Left cardiac atrium (tissue), 4 donors: ENCODE results near the gene SCARB1. TPM values are rescaled to one million over a fixed set of nuclear protein-coding genes. Genes with fewer than 3 reads are reported as not detected.
A peak's percentile ranks its signal among the peaks of the same experiment; 100 is the strongest.
"Not testable (repeated sequence)": the region's sequence is repeated elsewhere in the genome, so short reads cannot be mapped to it uniquely, and the experiment has no call there.

Experiments used
- ATAC-seq, 2 donors: fragments of 200-7000 bp; cut with Tn5 transposase; one replicate each; pipeline ENCODE4 v1.9.1; 2020; ENCODE audit warnings: mild to moderate bottlenecking in 2 of 2, moderate library complexity in 2 of 2
- DNase-seq: peaks from one replicate; pipeline ENCODE4 v3.0.0-alpha.2; 2020
- intact Hi-C, 2 donors: fragments of 100-400 bp; cut with DNase I; formaldehyde crosslinking; loops; one replicate each; pipeline versions ENCODE4 v1.14.1 to v1.15.1; 2022 to 2023
- total RNA-seq, 2 donors: library from RNA; stranded (reverse); fragmentation: NEBNext Ultra II Directional; extraction: Animal tissue kit (Norgen Biotek cat#: 25700); gene quantifications; one replicate each; pipeline ENCODE4 v1.2.1, GENCODE V29; 2021
- donor health status: DM: no; HTN: yes; CAD: no.
- donor health status: DM: no; HTN: yes; CAD: no; lungs with severe emphysema.
- donor health status: DM: yes; HTN: yes; CAD: no.
- donor health status: Dilated cardiomyopathy.

SCARB1 gene
- total RNA-seq, 2 donors from 2014 or later = 26.2 to 31.3 TPM

- intact Hi-C loops = no loop called here
- DNase-seq (no peak), ATAC-seq (no peak)
Measured at GRCh38 chr12:124888260-124888659, 24.6 kb upstream of the SCARB1 start.

GRCh38 chr12:124887766-124888165, 24.1 kb upstream of the SCARB1 start:
- ATAC-seq, intact Hi-C loops, DNase-seq: not testable (repeated sequence)

DNA sequence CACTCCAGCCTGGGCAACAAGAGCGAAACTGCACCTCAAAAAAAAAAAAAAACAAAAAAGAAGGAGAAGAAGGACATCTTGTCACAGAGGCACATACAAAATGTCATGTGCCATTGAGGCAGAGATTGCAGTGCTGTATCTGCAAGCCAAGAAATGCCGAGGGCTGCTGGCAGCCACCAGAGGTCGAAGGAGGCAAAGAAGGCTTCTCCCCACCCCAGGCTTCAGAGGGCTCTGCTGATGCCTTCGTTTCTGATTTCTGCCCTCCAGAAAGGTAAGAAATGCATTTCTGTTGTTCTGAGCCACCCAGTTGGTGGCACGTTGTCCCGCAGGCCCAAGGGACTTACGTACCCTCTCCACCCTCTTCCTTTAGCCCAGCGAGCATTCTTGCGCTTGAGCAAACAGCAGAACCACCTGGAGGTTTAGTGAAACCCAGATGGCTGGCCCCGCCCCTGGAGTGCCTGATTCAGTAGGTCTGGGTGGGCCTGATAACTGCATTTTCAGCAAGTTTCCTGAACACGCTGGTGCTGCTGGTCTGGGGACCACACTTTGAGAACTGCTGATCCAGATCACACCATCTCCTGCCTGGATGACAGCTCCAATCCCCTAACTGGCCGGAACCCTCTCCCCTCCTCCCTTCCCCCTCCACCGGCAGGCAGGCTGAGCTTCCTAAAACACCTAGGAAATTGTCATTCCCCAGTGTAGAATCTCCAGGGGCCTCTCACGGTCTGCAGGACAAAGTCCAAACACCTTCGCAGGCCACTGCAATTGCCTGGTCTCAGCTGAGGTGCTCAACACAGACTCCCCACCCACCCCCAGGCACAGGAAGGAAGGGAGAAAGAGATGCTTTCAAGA, 21.1 kb upstream of the SCARB1 start:
- intact Hi-C loops = no loop called here
- no peak for ATAC-seq
- no peak for DNase-seq

GRCh38 chr12:124883263-124884130, 19.8 kb upstream of the SCARB1 start:
- DNase-seq = no peak

DNA sequence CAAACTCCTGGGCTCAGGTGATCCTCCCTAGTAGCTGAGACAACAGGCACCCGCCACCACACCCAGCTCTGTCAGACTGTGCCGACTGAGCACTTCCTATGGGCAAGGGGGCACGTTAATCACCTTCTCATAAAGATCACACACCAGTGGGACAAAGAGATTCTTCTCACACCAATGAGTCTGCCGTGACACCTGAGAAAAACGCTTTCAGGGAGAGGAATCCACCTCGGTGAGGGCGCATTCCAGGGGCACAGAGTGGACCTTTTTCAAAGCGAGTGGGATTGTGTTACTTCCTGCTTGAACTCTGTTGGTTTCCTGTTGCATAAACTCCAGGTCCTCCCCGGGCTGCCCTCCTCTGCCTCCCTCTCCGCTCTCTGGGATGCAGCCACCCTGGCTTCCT, 17.5 kb upstream of the SCARB1 start:
- DNase-seq (no peak), ATAC-seq (no peak)
- intact Hi-C loops = no loop called here

More at GRCh38 chr12:124883263-124884130, 19.8 kb upstream of the SCARB1 start:
- intact Hi-C loops = no loop called here
- ATAC-seq = no peak

DNA sequence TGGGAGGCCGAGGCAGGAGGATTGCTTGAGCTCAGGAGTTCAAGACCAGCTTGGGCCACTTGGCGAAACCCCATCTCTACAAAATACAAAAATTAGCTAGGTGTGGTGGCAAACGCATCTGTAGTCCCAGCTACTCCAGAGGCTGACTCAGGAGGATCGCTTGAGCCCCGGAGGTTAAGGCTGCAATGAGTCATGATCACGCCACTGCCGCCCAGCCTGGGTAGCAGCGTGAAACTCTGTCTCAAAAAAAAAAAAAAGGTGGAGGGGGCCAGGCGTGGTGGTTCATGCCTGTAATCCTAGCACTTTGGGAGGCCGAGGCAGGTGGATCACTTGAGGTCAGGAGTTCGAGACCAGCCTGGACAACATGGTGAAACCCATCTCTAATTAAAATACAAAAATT, 16.7 kb upstream of the SCARB1 start:
- ATAC-seq, intact Hi-C loops, DNase-seq: not testable (repeated sequence)

DNA sequence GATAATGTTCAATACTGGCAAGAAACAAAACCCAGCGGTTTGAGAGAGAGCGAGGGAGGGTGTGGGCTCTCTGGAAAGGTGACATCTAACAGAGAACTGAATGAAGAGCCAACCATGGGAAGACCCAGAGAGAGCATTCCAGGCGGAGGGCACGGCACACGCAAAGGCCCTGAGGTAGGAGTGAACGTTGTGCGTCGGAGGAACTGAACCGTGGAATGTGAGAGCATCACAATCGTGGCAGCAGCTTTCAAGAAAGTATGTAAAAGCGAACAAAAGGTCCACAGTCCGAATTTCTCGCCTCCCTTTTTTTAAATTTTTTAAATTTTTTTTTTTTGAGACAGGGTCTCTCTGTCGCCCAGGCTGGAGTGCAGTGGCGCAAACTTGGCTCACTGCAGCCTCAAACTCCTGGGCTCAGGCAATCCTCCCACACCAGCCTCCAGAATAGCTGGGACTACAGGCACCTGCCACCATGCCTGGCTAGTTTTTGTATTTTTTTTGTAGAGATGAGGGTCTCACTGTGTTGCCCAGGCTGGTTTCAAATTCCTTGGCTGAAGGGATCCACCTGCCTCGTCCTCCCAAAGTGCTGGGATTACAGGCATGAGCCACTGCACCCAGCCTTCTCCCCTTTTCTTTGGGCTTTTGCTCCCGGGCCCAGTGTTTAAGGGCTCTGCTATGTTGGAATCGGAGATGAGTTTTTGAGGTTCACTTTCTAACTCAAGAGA, 15.3 kb upstream of the SCARB1 start:
- no peak for ATAC-seq
- intact Hi-C loops = no loop called here
- DNase-seq = no peak

GRCh38 chr12:124877423-124877822, 13.8 kb upstream of the SCARB1 start:
- DNase-seq (no peak), ATAC-seq (no peak)
- intact Hi-C loops = no loop called here

DNA sequence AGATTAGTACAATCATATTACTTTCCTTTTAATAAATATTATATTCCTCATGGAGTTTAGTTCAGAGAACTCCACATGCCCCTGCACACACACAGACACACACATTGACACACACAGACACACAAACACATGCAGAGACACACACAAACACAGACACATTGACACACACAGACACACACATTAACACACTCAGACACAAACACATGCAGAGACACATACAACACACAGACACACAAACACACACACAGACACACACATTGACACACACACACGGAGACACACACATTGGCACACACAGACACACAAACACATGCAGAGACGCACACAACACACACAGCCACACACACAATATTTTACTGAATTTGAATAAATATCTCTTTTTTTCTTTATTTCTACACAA, 12.5 kb upstream of the SCARB1 start:
- intact Hi-C loops = no loop called here
- DNase-seq = no peak

DNA sequence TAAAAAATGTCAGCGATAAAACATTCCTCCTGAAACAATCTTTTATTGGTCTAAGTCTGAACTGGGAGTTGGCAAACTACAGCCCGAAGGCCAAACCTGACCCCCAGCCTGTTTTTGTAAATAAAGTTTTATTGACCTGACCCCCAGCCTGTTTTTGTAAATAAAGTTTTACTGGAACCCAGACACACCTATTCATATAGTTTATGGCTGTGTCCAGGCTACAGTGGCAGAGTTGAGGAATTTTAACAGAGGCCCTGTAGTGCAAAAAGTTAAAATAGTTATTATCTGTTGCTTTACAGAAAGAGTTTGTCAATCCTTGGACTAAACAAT, 12.1 kb upstream of the SCARB1 start:
- ATAC-seq = no peak
- no peak for DNase-seq
- intact Hi-C loops = no loop called here

More for the DNA sequence above, 12.5 kb upstream of the SCARB1 start:
- no peak for ATAC-seq

GRCh38 chr12:124874988-124875802, 11.5 kb upstream of the SCARB1 start:
- intact Hi-C loops = no loop called here
- DNase-seq (no peak), ATAC-seq (no peak)

- ATAC-seq (no peak), DNase-seq (no peak)
- intact Hi-C loops = no loop called here
Measured at GRCh38 chr12:124874188-124874587, 10.5 kb upstream of the SCARB1 start.

- ATAC-seq = no peak
- intact Hi-C loops = no loop called here
- DNase-seq = no peak
Measured at GRCh38 chr12:124872068-124872719, 8.5 kb upstream of the SCARB1 start.

DNA sequence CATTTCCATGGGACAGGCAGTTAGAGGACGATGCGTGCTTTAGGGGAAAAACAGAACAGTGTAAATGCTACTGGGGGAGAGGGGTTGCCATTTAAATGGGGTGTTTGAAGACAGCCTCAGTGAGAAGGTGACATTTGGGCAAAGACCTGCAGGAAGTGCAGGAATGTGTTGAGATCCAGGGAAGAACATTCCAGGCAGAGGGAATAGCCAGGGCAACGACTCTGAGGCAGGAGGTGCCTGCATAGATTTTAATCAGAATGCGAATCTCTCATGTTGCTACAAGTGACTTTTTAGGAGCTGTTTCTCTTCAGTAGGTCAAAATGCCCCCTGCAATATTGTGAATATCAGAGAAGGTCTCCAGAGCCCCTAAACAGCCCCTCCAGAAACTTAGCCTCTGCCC, 7.6 kb upstream of the SCARB1 start:
- ATAC-seq = no peak

GRCh38 chr12:124870515-124870914, 6.9 kb upstream of the SCARB1 start:
- DNase-seq = no peak
- ATAC-seq = no peak
- intact Hi-C loops = no loop called here

More for the DNA sequence above, 7.6 kb upstream of the SCARB1 start:
- intact Hi-C loops = no loop called here
- no peak for DNase-seq

- ATAC-seq (peak; percentile 46 to 69), DNase-seq (peak; percentile 28)
- intact Hi-C loops = no loop called here
Measured at GRCh38 chr12:124869059-124869665, 5.5 kb upstream of the SCARB1 start.

GRCh38 chr12:124868252-124869058, 4.8 kb upstream of the SCARB1 start:
- ATAC-seq (no peak), DNase-seq (no peak)
- intact Hi-C loops = no loop called here
